ENCODE data around the gene OLFML2A.
A peak's percentile ranks its signal among the peaks of the same experiment; 100 is the strongest.
"Not testable (repeated sequence)": the region's sequence is repeated elsewhere in the genome, so short reads cannot be mapped to it uniquely, and the experiment has no call there.

OLFML2A gene

GRCh38 chr9:124831642-124832364, 54.9 kb downstream of the OLFML2A start:
- DNase-seq: no peak

- DNase-seq: no peak
These were observed 57.7 kb downstream of the OLFML2A start for GRCh38 chr9:124834591-124834990.

- DNase-seq: peak; percentile 59
These were observed 58.2 kb downstream of the OLFML2A start for GRCh38 chr9:124835026-124835557.

- not testable (repeated sequence) for DNase-seq
These were observed 61.2 kb downstream of the OLFML2A start for GRCh38 chr9:124838132-124838531.

GRCh38 chr9:124838567-124839275, 61.8 kb downstream of the OLFML2A start:
- not testable (repeated sequence) for DNase-seq

GRCh38 chr9:124839612-124840299, 62.8 kb downstream of the OLFML2A start:
- DNase-seq: no peak

GRCh38 chr9:124840300-124840833, 63.4 kb downstream of the OLFML2A start:
- DNase-seq: no peak

- no peak for DNase-seq
These were observed 64.3 kb downstream of the OLFML2A start for GRCh38 chr9:124841075-124841821.

- DNase-seq: no peak
These were observed 66.6 kb downstream of the OLFML2A start for GRCh38 chr9:124843456-124844034.

GRCh38 chr9:124844291-124844690, 67.4 kb downstream of the OLFML2A start:
- no peak for DNase-seq

GRCh38 chr9:124846467-124846866, 69.5 kb downstream of the OLFML2A start:
- DNase-seq: not testable (repeated sequence)

GRCh38 chr9:124846969-124847368, 70.0 kb downstream of the OLFML2A start:
- no peak for DNase-seq

- DNase-seq: no peak
These were observed 72.9 kb downstream of the OLFML2A start for GRCh38 chr9:124849801-124850200.

GRCh38 chr9:124852121-124852828, 75.3 kb downstream of the OLFML2A start:
- no peak for DNase-seq

GRCh38 chr9:124852829-124853531, 76.0 kb downstream of the OLFML2A start, which contains the start of gene WDR38:
WDR38 (plus strand) TSS chr9:124853460; CDS start chr9:124853532, 72 bp downstream.
- DNase-seq: peak; percentile 57

- DNase-seq: no peak
These were observed 76.7 kb downstream of the OLFML2A start for GRCh38 chr9:124853605-124854143.

- DNase-seq: no peak
These were observed 77.2 kb downstream of the OLFML2A start for GRCh38 chr9:124854161-124854560.

- no peak for DNase-seq
These were observed 77.9 kb downstream of the OLFML2A start for GRCh38 chr9:124854822-124855221.

GRCh38 chr9:124855566-124855943, 78.6 kb downstream of the OLFML2A start:
- DNase-seq: no peak
